Measurements from ENCODE around the gene PRLR.
A peak's percentile ranks its signal among the peaks of the same experiment; 100 is the strongest.

The PRLR gene

DNA sequence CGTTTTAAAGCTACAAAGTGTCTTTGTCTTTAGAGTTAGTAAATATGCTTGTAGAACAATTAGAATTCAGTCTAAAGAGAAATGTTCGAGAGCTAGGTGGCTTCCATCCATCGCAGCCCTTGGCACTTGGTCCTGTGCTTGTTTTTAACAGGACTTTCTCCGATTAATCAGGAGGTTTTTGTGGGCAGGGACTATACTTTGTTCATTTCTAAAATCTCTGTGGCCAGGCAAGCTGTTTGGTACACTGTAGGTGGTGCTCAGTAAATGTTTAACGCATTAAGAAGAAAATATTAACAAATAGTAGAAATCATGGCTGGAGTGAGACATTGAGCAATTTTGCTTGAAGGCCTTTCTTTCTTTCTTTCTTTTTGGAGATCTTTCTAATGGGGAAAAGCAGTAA lies 203.3 kb downstream of the PRLR start:
- no peak for DNase-seq

DNA sequence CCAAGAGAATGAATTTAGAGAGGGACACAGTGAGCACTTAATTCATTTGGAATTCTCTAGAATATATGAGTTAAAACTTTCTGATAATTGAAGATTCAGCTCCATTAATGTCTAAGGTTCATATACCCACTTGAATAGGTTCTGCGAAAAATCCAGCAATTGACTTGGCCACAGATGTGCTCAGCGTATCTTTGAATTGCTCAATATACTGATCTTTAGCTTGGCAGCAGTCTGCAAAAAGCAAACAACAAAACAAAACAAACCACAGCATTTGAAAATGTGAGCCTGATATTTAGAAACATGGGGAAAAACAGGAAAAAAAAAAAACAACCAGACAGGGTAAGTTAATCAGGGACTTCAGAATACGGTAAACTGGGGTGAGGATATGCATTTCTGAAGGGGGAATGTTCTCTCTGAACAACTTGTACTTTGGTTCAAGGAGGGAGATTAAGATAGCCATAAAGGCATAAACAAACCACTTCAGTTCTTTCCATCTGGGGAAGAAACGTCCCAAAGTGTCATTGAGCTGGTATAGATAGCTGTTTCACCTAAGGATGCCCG lies 203.9 kb downstream of the PRLR start:
- DNase-seq = no peak

DNA sequence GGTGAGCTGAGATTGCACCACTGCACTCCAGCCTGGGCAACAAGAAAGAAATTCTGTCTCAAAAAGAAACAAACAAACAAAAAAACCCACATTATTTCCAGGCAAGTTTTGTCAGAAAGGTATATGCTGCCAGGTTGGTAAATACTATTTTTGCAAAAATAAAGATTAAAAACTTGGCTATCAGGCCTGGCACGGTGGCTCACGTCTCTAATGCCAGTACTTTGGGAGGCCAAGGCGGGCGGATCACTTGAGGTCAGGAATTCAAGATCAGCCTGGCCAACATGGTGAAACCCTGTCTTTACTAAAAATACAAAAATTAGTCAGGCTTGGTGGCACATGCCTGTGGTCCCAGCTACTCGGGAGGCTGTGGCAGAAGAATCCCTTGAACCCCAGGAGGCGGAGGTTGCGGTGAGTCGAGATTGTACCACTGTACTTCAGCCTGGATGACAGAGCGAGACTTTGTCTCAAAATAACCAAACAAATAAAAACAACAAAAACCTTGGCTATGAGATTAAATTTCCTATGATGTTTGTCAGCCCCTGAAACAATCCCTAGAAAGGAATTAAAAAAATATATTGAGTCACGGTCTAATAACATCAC lies 205.3 kb downstream of the PRLR start:
- no peak for DNase-seq

DNA sequence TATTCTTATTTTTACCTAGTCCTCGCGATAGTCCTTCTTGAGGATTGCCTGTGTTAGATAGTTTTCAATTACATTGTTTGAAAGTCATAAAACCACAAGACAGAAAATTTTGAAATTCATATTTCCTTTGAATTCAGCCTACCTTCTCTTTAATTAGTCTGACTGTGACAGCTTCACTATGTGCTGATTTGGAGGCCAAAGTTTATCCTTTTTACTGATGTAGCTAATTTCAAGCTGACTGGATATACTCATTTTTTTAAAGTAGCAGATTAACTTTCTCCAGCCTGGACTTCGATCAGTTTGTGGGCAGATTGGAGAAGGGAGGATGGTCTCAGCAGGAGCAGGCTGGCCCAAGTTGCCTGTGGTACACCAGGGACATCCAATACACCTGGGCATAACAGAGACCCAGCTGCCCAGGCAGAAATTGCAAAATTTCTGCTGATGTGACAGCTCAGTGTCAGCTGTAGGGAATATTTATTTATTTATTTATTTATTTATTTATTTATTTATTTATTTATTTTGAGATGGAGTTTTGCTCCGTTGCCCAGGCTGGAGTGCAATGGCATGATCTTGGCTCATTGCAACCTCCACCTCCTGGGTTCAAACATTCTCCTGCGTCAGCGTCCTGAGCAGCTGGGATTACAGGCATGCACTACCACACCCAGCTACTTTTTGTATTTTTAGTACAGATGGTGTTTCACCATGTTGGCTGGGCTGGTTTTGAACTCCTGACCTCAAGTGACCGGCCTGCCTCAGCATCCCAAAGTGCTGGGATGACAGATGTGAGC lies 206.7 kb downstream of the PRLR start:
- DNase-seq = no peak

DNA sequence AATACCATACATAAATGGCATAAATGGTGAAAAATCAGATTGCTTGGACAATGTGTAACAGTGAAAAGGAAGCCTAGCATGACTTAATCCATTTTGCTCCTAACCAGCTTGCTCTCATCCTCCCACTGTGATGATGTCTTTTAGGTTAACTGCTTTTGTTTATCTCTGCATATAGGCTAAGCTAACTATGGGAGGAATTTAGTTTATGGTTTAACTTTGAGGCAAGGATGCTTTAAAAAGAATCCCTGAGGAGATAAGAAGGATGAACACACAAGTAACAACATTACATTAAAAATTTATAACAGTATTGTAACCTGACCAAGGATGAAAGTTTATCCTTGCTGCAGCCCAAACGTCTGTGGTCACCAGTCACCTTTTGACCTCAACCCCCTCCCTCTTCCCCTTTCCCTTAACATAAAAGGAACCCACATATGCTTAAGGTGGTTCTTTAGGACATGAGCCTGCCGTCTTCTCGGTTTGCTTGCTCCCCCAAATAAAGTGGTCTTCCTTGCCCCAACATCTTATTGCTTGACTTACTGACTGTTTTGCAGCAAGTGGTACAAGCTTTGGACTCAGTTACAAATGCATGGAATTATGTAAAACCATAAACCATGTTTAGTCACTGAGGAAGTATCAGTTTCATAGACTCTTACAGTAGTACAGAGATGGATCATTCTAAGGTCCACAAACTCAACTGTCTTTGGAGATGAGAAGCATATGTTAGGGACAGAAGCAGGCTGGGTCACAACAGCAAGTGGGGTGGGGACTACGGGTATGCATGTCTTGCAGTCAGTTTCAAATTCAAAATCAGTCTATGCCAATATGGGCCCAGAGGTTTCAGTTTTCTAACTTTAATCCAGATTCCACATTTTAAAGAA lies 213.9 kb downstream of the PRLR start:
- no peak for DNase-seq

DNA sequence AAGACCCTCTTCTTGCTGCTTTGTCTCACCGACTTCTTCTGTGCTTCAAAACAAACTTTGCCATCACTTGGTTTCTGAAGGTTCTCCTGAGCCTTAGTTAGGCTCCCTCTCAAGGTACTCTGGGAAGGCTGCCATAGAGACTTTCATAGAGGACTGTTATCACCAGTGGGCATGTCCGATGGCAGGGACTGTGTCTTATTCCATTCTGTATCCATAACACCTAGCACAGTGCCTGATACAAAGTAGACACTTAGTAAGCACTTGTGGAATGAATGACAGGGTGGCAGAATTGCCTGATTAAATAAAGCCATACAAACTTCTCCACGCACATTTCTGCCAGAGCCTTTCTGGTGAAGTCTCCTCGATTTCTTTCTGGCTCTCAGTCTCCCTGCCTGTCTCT lies 215.2 kb downstream of the PRLR start:
- DNase-seq = no peak

DNA sequence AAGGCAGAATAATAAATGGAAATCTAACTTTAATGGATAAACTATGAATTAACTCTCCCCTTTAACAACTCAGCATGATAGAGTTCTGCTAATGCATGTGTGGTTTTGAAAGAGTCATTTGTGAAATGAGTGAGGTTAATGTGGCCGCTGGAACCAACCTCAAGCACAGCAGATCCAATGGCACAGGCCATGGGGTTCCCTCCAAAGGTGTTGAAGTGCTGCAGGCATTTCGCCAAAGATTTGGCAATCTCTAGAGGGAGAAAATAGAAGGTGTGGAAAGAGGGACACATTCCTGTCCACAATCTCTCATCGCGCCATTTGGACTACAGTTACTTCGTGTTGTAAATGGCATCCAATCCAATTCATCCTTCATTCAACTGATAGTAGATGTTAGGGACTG lies 217.5 kb downstream of the PRLR start:
- DNase-seq = no peak

DNA sequence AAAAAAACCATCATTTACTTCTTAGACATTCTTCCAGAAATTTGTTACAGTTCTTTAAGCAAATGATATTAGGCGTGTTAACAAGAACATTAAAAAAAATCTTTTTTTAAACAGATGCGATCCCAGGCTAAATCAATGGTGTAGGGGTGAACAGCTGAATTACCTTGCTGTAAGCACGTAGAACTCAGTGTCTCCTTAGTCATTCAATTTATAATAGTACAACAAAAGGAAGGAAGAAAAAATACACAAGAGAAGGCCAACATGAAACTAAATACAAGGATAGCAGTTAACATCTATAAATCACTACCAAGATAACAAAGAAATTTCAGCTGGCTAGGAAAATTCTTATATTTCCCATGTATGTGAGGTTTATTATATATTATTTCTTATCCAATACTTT lies 217.9 kb downstream of the PRLR start:
- no peak for DNase-seq

DNA sequence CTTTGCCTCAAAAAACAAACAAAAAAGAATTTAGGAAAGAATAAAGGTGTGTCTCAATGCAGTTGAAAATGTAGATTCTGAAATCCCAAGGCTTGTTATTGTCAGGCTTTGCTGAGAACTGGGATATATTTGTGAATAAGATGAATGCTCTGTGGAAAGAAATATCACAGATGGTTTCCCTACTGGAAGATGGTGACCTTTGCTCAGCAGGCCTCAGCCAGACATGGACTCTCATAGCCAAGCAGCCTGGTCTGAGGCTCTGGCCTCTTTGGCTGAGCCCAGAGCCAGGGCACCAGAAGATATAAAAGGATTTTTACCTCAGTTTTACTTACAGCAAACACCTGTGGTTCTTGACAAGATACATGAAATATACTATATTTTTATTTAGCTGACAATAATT lies 219.6 kb downstream of the PRLR start:
- DNase-seq = no peak

DNA sequence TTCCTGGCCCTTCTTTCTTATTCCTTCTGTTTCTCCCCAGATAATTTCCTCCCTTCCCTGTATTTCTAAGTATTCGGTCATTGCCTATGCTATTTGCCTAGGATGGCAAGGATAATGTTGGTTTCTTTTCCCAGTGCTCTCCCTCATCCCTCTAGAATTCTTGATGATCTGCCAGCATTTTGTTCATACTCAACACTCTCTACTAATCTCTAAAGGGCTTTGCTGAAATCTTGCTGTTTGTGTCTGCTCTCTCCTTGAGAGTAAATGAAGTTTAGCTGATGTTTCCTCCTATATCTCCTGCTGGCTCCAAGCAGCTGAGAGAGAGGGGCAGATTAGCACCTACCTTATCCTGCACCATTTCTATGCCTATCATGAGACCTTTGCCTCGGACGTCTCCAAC lies 220.6 kb downstream of the PRLR start:
- DNase-seq = no peak

DNA sequence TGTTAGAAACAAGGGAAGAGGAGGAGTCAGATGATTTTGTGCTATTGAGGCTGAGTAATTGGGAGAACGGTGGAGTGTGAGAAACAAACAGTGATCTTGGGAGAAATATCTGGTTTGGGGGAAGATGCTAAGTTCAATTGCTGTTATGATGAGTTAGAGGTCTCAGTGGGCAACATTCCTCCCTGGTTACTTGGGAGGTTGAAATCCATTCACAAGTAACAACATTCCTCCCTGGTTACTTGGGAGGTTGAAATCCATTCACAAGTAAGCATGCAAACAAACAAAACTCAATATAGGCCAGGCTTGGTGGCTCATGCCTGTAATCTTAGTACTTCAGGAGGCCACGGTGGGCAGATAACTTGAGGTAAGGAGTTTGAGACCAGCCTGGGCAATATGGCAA lies 221.3 kb downstream of the PRLR start:
- no peak for DNase-seq

DNA sequence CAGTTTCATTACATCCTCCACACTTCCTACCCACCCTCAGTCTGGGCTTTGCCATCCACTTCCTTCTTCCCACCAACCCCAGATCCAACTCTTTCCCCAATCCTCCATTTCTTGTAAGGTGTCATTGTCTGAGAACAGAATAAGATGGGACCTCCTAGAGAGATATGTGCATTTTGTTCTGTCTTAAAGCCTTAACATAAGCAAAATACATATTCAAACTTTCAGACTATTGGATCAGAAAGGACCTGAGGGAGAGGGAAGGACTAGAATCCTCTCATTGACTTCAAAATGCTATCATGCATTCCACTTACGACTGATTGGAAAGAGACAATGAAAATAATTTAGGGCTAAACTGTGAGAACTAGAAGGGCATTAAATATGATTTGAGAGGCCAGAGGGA lies 225.5 kb downstream of the PRLR start:
- no peak for DNase-seq

DNA sequence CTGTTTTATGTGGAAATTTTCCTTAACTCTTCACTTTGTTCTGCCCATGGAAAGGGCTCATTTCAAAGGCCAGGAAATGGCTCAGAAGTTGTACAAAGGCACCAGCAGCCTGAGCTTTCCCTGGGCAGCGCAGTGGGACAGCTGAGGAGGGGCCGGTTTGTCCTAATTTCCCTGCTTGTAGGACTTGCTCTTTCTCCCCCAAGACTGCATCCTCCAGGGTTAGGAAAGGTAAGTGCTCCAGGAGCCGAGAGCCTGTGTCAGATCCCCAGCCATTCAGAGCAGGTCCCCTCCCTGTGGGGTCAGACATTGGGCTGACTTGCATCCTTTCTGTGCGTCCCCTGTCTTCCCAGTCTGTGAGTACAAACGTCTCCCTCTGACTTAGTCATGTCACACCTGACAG lies 226.1 kb downstream of the PRLR start:
- DNase-seq = no peak

DNA sequence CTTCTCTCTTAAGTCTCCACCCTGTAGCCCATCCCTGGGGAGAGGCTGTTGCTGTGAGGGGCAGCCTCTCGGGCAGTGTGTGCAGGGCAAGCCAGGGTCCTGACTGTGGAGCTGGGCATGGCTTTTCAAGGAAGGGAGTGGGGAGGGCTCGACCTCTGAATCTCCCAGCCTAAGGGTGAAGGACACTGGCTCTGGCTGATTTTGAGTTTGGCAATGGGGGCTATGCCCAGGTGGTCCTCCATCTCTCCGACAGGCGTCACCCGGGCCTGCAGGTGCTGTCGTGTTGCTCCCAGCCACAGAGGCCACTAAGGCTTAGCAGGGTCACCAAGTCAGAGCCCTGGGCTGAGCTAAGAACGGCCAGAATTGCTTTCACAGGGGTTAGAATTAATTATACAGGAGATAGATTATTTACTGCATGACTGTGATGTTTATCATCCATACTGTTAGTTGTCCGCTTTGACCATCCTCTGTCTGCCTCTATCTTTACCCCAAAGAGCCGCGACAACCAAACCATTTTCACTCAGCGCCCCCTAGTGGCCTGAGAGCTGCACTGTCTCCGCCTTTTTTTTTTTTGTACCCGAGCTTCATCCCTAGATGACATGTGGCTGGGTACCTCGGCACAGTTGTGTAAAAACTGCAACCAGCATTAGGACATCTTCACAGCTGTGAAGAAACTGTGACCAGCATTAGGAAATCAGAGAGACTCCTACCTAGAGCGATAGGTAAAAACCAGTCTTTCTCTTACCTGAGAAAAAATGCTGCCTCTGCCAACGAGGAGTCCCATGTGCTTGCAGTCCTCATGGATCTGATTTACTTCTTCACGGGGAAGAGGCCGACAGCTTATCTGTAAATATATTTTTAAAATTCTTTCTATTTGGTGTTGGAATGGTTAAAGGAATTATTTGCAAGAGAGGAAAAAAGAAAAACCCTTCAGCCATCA lies 227.0 kb downstream of the PRLR start:
- peak; percentile 2 to 32 for DNase-seq

DNA sequence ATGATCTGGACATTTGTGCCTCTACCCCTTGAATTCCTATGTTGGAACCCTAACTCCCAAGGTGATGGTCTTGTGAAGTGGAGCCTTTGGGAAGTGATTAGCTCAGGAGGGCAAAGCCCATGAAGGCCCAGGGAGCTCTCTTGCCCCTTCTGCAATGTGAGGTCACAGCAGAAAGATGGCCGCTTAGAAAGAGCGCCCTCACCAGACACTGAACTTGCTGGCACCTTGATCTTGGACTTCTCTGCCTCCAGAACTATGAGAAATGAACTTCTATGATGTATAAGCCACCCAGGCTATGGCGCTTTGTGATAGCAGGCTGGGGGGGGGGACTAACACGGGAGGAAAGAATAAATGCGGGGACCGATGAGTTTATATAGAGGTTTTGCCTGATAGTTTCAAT lies 227.8 kb downstream of the PRLR start:
- no peak for DNase-seq

DNA sequence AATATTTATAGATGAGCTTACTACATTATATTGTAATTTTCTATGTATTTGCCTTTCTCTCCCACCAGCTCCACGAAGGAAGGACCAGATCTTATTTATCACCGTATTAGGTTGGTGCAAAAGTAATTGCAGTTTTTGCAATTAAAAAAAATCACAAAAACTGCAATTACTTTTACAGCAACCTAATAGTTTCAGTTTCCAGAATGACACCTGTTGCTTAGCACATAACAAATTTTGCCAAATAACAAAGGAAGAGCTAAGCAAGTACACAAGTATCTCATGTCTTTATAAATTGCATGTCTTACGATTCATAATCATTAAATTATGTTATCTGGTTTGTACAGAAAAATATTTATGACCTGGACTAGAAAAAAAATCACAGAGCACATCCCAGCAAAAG lies 228.4 kb downstream of the PRLR start:
- no peak for DNase-seq
